ENCODE data around the gene OXNAD1.

OXNAD1 gene

GRCh38 chr3:16245609-16246008, 19.4 kb upstream of the OXNAD1 start:
- TF ChIP-seq CTCF (IDR thresholded peaks at IDR 0.05; ENCODE audit: low read depth, low read length, missing control alignments): no peak
- H3K4me3 ChIP-seq (replicated peaks; ENCODE audit: low read depth, low read length): no peak overlapping the region
- DNase-seq (ENCODE audit: extremely low read depth, low read depth): no peak

- no peak overlapping the region for H3K4me3 ChIP-seq (replicated peaks; ENCODE audit: low read depth, low read length)
- peak; percentile 81 for TF ChIP-seq CTCF (IDR thresholded peaks at IDR 0.05; ENCODE audit: low read depth, low read length, missing control alignments)
Observed at GRCh38 chr3:16247282-16248061, 17.5 kb upstream of the OXNAD1 start.

GRCh38 chr3:16248556-16248955, 16.5 kb upstream of the OXNAD1 start:
- DNase-seq (ENCODE audit: extremely low read depth, low read depth): no peak
- H3K4me3 ChIP-seq (replicated peaks; ENCODE audit: low read depth, low read length): no peak overlapping the region
- no peak for TF ChIP-seq CTCF (IDR thresholded peaks at IDR 0.05; ENCODE audit: low read depth, low read length, missing control alignments)

More at GRCh38 chr3:16247282-16248061, 17.5 kb upstream of the OXNAD1 start:
- peak; percentile 63 for DNase-seq (ENCODE audit: extremely low read depth, low read depth)

GRCh38 chr3:16249336-16249735, 15.7 kb upstream of the OXNAD1 start:
- DNase-seq (ENCODE audit: extremely low read depth, low read depth): no peak
- H3K4me3 ChIP-seq (replicated peaks; ENCODE audit: low read depth, low read length): no peak overlapping the region
- peak; percentile 67 for TF ChIP-seq CTCF (IDR thresholded peaks at IDR 0.05; ENCODE audit: low read depth, low read length, missing control alignments)

- DNase-seq (ENCODE audit: extremely low read depth, low read depth): no peak
- H3K4me3 ChIP-seq (replicated peaks; ENCODE audit: low read depth, low read length): no peak overlapping the region
- no peak for TF ChIP-seq CTCF (IDR thresholded peaks at IDR 0.05; ENCODE audit: low read depth, low read length, missing control alignments)
Observed at GRCh38 chr3:16249886-16250285, 15.1 kb upstream of the OXNAD1 start.

- no peak for DNase-seq (ENCODE audit: extremely low read depth, low read depth)
Observed at GRCh38 chr3:16251316-16252085, 13.5 kb upstream of the OXNAD1 start.

More at GRCh38 chr3:16251316-16252085, 13.5 kb upstream of the OXNAD1 start:
- no peak overlapping the region for H3K4me3 ChIP-seq (replicated peaks; ENCODE audit: low read depth, low read length)
- TF ChIP-seq CTCF (IDR thresholded peaks at IDR 0.05; ENCODE audit: low read depth, low read length, missing control alignments): no peak
